ENCODE measurements around the gene LRRFIP1.

The LRRFIP1 gene

DNA sequence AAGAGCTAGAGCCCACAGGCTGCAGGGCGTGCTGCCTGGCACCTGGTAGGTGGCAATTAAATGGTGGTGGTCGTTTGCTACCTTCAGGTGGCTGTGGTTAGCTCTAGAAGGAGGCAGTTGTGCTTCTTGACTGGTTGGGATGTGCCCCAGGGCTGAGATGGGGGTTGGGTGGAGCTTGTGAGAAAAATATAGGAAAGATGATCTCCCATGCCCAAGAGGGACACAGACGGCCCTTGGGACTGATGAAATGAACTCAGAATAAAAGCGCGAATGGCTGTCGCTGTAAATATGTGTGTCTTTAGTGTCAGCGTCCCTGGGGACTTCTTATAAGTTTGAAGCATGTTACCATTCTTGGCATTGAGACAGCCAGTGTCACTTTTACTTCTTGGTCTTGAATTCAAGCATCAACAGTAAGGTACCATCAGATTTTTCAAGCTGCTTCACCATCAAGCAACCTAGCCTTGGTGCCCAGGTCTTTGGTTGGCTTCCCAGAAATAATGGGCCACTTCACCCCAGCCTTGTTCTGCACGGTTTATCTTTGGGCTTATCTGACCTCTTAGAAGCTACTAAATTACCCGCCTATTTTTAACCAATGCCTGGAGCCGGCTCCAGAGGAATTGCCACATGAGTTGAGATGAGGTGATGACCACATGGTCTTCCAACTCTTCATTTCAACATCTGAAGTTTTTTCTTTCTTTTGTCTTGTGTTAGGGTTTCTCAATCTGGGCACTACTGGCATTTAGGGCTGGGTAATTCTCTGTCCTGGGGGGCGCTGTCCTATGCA, 11.9 kb downstream of the LRRFIP1 start:
- DNase-seq (ENCODE audit: low read depth) = no peak

DNA sequence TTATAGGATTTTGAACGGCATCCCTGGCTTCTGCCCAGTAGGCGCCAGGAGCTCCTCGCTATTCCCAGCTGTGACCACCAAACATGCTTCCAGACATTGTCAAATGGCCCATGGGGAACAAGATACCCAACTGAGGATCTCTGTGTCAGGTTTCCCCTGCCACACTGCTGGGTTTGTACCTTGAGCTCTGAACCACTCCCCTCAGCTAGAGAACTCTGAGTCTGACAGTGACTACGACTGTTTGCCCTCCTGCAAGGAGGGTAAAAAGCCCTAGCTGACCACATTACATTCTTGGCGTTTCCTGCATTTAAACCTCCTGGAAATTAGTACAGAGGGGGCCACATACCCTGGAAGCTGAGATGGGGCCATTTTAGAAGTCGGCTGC, 12.4 kb downstream of the LRRFIP1 start:
- DNase-seq (ENCODE audit: low read depth) = no peak

DNA sequence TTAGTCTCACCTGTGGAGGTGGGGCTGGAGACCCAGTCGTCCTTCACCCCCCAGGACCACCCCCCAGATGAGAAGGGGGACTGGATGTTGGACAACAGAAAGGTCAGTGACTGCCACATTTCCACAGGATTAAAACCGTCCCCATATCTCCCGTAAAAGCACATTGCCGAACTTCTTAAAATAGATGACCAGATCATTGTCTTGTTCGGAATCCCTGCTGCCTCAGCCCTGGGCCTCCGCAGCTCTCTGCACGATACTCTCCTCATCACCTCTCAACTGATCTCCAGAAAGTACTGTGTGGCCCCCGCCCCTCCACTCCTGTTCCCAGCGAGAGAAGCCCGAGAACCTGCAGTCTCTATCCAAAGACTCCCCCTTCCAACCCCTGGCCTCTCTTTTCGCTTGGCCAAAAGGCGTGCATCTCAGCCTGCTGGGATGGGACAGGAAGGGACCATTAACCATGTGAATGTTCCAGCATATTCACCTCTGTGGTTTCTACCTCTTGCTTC, 13.2 kb downstream of the LRRFIP1 start:
- no peak for DNase-seq (ENCODE audit: low read depth)

DNA sequence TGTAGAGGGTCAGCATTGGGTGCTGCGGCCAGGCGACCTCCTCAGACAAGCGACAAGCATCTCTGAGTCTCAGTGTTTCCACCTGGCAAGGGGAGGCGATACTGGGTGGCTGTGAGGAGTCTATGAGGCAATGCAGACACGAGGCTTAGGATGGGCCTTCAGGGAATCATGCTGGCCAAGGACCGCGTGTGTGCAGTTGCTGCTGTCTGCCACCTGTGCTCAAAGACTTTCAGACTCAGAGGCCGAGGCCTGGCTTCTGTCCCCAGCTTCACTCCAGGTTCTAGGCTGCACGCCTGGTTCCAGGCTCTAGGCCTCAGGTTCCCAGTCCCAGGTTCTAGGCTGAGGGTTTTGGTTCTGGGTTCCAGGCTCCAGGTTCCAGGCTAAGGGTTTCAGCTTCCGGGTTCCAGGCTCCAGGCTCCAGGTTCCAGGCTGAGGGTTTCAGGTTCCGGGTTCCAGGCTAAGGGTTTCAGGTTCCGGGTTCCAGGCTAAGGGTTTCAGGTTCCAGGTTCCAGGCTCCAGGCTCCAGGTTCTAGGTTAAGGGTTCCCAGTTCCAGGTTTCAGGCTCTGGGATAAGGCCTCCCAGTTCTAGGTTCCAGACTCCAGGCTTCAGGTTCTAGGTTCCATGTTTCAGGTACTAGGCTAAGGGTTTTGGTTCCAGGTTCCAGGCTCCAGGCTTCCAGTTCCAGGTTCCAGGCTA, 14.8 kb downstream of the LRRFIP1 start:
- no peak for DNase-seq (ENCODE audit: low read depth)

DNA sequence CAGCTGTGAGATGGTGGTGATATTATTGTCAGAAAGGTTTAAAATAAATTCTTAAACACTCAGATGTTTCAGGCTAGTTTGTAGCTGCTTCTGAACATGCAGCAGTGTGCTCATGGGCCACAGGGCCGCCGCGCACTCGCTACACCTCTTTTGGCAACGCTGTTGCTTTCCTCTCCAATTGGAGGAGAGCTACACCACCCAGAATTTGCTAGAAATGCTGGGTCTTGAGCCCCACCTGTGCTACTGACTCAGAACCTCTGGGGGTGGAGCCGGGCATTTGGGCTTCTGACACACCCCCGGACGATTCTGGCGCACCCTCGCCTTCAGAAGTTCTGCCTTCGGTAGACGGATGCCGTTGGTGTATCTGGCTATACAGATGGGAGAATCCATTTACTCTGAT, 15.7 kb downstream of the LRRFIP1 start:
- DNase-seq (ENCODE audit: low read depth) = no peak

DNA sequence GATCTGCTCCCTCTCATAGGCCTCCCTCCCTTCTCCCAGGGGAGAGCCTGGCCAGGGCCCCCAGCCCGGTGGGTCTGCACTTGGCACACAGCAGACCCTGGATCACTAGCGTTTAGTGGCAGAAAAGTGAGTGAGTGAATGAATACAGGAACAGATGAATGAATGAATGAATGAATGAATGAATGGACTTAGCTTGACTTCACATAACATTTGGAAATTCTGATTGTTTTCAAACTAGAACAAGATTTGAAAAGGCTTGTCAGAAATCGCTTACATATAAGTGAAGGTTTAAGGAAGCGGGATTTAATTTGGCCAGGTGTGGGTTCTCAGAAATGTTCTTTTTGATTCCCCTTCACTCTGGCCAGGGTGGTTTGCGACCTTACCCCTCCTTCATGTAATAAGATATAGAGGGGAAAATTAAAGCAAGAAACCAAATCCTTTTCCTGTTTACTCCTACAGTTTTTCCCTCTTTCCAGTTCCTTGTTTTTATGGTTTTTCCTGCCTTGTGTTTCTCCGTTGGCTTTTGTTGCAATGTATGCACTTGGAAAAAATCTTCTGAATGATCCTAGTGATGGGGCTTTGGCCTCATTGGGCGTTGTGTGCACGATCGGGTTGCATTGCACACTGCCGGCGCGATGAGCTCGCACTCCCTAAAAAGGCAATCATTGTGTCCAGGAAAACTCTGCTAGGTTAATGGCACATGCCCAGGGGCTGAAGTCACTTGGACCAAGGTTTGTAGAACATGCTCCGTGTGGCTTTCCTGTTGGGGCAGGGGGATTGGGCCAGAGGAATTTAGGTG, 16.4 kb downstream of the LRRFIP1 start:
- no peak for DNase-seq (ENCODE audit: low read depth)

DNA sequence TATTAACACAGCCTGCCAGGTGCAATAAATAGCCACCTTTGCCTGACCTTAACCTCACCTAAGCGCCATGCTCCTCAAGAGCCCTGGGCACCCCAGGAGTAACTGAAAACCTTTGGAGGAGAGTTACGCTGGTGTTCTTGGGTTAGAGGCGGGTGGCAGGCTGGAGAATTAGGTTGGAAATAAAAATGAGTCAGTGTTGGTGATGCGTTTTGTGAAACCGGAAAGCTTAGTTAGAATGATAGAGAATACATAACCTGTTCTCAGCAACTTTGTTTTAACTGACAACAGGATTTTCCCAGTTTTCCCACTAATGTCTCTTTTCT, 17.0 kb downstream of the LRRFIP1 start:
- no peak for DNase-seq (ENCODE audit: low read depth)

DNA sequence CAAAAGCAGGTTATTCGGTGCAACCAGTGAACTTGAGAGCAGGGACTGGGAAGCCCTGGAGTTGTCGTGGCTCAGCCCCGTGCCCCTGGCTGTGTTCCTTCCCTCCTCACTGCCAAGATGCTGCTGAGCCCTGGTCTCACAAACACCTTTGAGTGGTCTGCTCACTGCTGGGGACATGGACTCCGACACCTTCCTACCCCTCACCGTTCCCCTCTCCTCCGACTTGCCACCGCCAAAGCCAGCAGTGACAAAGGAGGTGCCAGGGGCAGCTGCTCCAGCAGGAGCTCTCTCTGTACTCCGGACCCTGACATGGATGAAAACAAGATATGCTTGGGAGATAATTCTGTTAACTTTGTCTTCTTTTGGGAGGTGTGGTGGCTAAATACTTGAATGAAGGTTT, 17.9 kb downstream of the LRRFIP1 start:
- no peak for DNase-seq (ENCODE audit: low read depth)

DNA sequence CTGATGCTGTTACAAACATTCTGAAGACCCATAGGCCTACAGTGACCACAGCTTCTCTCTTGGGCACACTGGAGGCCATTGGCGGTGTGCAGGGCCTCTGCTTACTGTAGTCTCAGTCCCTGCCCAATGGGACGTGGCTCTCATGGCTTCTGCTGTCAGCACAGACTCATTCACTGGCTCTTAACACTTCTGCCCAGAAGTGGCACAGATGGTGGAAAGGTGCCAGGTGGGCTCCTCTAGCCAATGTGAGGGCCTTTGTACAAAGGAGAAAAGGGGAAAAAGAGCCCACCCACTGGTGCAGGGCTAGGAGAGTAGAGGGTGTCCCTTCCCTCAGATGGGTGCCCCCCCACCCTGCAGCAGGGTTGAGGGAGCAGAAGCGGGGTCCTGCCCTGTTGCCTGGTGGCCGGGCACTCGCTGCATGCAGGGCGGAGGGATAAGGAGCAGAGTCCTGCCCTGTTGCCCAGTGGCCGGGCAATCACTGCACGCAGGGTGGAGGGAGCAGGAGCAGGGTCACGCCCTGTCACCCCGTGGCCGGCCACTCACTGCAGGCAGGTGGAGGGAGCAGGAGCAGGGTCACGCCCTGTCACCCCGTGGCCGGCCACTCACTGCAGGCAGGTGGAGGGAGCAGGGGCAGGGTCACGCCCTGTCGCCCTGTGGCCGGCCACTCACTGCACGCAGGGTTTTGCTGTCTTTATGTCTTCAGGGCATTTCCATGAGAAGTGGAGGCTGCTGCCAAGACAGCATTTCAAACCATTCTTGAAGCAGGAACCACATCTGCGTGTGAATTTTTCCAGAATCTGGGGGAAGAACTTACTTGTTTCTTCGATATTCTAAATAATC, 20.0 kb downstream of the LRRFIP1 start:
- no peak for DNase-seq (ENCODE audit: low read depth)

DNA sequence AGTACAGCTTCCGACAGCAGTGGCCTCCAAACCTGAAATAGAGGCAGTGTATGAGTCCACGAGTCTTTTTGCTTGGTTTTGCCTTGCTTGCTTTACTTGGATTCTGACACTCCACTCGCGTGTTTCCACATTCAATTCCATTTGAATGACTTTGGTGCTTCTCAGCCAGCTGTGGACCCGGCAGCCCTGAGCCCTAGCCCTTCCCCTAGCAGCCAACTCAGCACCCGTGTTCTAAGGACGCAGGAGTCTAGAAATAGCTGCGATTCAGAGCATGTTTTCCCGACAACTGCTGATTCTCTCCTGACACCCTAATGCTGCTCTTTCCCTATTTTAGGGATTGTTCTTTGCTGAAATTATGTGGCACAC, 20.6 kb downstream of the LRRFIP1 start:
- DNase-seq (ENCODE audit: low read depth) = no peak

DNA sequence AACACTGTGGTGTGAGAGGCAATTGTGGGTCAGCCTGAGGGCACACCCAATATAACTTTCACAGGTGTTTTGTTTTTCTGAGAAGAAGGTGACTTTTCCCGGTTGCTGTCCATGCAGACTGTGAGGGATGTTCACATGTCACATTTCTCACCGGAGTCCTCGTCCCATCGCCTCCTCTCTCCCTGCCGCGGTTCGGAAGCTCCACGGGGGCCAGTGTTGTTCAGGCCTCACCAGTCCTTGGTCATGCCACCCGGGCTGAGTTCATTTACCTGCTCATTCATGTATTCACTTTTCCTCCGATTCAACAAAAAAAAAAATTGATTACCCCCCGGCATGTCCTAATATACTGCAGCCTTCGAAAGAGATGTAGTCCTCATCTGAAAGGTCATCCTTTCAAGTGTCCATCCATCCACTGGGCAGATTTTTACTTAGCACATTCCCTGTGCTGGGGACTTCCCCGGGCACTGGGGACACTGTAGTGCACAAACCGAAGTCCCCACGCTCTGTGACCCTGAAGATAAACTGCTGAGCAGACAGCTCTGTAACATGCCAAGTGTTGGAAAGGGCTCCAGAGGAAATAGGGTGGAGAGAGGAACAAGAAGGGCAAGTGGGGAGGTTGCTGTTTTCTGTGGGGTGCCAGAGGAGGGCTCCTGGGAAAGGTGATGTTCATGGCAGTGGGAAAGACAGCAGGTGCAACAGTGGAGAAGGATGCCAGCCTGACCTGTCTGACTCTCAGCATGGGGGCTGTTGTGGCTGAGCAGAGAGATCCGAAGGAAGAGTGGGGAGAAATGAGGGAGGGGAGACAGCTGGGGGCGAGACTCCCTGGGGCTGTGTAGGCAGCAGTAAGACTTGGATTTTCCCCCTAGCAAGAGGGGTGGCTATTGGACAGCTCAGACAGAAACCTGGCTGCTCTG, 22.4 kb downstream of the LRRFIP1 start:
- DNase-seq (ENCODE audit: low read depth) = no peak

DNA sequence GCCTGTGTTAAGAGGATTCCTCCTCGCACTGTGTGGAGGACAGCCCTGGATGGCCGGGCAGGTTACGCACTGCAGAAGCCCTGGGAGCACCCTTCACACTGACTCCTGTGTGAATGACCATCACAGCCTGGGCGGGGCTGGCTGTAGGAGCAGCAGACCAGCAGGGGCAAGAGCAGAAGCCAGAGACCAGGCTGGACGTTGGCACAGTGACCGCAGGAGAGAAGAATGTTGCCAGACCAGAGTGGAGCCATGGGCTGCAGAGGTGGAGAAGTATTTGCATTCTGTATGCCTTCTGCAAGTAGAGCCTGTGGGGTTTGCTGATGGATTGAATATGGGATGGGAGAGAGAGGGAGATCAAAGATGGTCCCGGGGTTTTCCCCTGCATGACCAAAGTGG, 23.1 kb downstream of the LRRFIP1 start:
- DNase-seq (ENCODE audit: low read depth) = no peak

DNA sequence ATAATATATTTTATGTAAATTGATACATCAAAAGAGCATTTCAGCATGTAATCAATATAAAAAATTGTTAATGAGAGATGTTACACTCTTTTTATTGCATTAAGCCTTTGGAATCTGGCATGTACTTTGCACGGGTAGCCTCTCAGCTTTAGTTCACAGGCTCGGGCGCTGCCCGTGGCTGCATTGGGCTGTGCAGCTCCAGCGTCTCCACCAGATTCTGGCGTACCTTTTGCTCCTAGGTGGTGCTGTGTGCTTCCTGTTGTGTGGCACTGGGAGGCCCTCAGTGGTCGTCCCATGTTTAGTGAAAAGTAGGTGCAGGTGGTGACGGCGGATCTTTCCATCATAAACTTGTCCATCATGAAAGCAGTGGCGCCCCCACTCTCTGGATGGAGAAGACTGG, 24.4 kb downstream of the LRRFIP1 start:
- no peak for DNase-seq (ENCODE audit: low read depth)

DNA sequence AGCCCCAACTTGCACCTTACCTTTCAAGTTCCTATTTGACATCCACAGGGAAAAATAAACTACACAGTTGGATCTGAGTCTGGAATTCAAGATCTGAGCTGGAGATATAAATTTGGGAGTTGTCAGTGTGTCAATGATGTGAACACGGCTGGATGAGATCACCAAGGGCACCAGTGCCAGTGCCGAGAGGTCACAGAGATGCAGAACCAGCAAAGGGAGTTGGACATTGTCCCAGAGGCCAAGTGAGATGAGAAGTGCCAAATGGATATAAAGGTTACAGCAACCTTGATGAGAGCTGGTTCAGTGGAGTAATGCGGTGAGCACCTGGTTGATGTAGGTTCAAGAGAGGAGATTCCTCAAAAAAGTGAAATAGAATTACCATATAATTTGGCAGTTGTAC, 24.8 kb downstream of the LRRFIP1 start:
- no peak for DNase-seq (ENCODE audit: low read depth)

DNA sequence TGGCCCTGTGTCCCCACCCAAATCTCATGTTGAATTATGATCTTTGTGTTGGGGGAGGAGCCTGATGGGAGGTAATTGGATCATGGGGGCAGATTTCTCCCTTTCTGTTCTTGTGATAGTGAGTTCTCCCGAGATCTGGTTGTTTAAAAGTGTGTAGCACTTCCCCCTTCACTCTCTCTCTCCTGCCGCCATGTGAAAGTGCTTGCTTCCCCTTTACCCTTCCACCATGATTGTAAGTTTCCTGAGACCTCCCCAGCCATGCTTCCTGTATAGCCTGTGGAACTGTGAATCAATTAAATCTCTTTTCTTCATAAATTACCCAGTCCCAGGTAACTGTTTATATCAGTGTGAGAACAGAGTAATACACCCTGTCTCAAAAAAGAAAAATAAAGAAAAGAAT, 25.5 kb downstream of the LRRFIP1 start:
- no peak for DNase-seq (ENCODE audit: low read depth)

DNA sequence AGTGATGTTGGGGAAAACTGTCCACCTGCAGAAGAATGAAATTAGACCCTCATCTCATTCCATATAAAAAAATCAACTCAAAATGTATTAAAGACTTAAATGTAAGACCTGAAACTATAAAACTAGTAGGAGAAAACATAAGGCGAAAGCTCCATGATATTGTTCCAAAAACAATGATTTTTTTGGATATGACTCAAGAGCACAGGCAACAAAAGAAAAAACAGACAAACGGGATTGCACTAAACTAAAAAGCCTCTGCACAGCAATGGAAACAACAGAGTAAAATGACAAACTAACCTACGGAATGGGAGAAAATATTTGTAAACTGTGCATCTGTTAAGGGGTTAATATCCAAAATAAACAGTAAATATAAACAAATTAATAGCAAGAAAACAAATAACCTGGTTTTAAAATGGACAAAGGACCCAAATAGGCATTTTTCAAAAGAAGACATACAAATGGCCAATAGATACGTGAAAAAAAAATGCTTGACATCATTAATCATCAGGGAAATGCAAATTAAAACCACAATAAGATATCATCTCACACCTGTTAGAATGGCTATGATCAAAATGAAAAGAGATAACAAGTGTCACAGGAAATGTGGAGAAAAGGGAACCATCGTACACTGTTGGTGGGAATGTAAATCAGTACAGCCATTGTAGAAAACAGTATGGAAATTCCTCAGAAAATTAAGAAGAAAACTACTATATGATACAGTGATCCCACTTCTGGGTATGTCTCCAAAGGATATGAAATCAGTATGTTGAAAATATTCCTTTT, 26.6 kb downstream of the LRRFIP1 start:
- no peak for DNase-seq (ENCODE audit: low read depth)

DNA sequence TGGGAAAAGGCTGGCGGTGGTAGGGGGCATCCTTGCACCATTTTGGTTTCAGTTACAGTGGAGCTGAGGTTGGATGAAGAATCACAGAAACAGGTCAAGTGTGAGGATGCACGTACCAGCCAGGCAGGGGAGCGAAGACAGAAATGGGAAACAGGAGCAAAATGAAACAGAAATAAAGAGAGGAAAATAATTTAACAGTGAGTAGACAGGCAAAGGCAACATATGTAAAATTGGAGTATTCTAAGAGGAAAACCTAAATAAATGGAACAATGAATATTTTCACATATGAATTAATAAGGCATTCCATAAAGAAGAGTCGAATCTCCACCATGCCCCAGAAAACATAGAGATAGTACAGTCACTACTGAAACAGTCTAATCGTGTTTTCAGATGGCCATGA, 29.7 kb downstream of the LRRFIP1 start:
- DNase-seq (ENCODE audit: low read depth) = no peak

DNA sequence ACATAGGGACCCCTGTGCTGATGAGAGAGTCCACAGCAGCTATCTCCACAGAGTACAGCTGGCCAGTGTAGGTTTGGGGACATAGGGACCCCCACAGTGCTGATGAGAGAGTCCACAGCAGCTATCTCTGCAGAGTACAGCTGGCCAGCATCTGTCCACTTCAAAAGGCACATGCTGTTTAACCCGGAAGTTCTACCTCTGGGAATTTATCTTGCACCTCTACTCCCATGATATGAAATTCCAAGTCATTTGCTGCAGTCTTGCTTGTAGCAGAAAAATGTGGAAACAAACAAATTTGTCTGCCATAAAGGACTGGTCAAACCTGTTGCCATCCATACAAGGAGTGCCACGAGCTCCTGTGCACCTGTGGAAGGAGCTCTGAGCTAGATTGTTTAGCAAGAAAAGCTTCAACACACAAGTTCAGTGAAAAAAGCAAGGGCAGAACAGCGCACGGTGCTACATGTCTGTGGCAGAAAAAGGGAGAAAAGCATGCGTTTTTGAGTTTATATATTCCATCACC, 33.1 kb downstream of the LRRFIP1 start:
- no peak for DNase-seq (ENCODE audit: low read depth)

DNA sequence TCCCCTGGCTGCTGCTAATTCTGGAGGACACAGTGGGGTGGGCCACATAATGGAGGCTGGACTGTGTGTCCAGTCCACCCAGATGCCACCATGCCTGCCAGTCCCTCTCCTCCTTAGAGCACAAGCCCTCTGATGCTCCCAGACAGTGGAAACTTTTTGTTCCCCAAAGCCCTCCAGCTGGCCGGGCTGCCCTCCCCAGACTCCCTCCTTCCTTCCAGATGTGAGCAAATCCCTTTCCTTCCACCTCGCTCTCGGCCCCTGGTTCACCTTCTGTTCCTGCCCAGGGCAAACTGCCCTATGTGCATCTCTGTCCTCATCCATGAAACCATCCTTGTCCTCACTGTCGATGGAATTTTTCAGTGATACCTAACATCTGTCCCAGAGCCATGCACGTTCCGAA, 33.9 kb downstream of the LRRFIP1 start:
- no peak for DNase-seq (ENCODE audit: low read depth)

DNA sequence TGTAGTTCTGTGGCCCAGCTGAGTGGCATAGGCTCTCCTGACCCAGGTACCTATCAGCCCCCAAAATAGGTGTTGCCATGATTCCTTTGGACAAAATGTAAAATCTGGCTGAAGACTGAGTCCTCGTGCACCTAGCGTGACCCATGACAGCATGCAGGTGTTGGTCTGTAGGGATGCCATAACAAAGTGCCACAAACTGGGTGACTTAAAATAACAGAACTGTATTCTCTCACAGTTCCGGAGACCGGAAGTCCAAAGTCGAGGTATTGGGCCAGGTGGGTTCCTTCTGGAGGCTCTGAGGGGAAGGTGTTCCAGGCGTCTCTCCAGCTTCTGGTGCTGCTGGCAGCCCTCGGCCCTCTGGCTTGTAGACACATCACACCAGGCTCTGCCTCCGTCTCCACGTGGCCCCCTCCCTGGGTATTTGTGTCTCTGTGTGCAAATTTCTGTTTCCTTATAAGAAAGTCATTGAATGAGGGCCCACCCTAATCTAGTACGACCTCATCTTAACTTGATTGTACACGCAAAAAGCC, 34.5 kb downstream of the LRRFIP1 start:
- DNase-seq (ENCODE audit: low read depth) = no peak

Data from GM04504 (cell line).